Spleen (tissue), 11 donors: ENCODE results near the gene CD82. TPM values are rescaled to one million over a fixed set of nuclear protein-coding genes. Genes with fewer than 3 reads are reported as not detected.

Experiments used
- DNase-seq: peaks from one replicate; pipeline ENCODE4 v3.0.0-alpha.2; 2020
- H3K27ac ChIP-seq, 8 donors: fragments of 200-600 bp; sonication (generic) in 7 of 8; 1 replicate in 4 of 8; 2 replicates in 4 of 8; pipeline versions ENCODE4 v1.5.0 to v1.8.0; 2016 to 2021; ENCODE audit warnings: inconsistent platforms in 4 of 8, mild to moderate bottlenecking in 4 of 8, moderate library complexity in 1 of 8
- H3K27me3 ChIP-seq, 7 donors: fragments of 200-600 bp; sonication (generic) in 6 of 7; replicated peaks in 1 of 7; 1 replicate in 4 of 7; 2 replicates in 3 of 7; pipeline versions ENCODE4 v1.5.0 to v1.8.0; 2016 to 2021; ENCODE audit warnings: inconsistent platforms in 3 of 7, mild to moderate bottlenecking in 1 of 7
- H3K36me3 ChIP-seq, 6 donors: fragments of 200-600 bp; sonication (generic) in 5 of 6; 1 replicate in 4 of 6; 2 replicates in 2 of 6; pipeline versions ENCODE4 v1.5.0 to v1.8.0; 2016 to 2021; ENCODE audit warnings: inconsistent platforms in 2 of 6
- H3K4me1 ChIP-seq, 6 donors: fragments of 200-600 bp; sonication (generic) in 5 of 6; 1 replicate in 3 of 6; 2 replicates in 3 of 6; pipeline versions ENCODE4 v1.5.0 to v1.8.0; 2016 to 2021; ENCODE audit warnings: inconsistent platforms in 3 of 6
- H3K4me3 ChIP-seq, 8 donors: fragments of 200-600 bp; sonication (generic) in 7 of 8; 1 replicate in 4 of 8; 2 replicates in 4 of 8; pipeline versions ENCODE4 v1.5.0 to v1.8.0; 2016 to 2021; ENCODE audit warnings: inconsistent platforms in 4 of 8, mild to moderate bottlenecking in 4 of 8, moderate library complexity in 2 of 8
- H3K9me3 ChIP-seq, 8 donors: fragments of 200-600 bp; sonication (generic) in 7 of 8; 1 replicate in 4 of 8; 2 replicates in 4 of 8; pipeline versions ENCODE4 v1.5.0 to v1.8.0; 2016 to 2021; ENCODE audit warnings: inconsistent platforms in 4 of 8
- CTCF ChIP-seq, 11 experiments: fragments of 200-600 bp in 7 of 11; fragments of 450-650 bp in 4 of 11; sonication (generic) in 4 of 11; IDR thresholded peaks in 8 of 11; conservative IDR thresholded peaks in 3 of 11; 1 replicate in 7 of 11; 2 replicates in 4 of 11; pipeline versions ENCODE4 v1.4.0 to v1.8.0; 2016 to 2021; ENCODE audit warnings: antibody characterized with exemption in 11 of 11, inconsistent platforms in 4 of 11, mild to moderate bottlenecking in 1 of 11
- POLR2A ChIP-seq, 3 donors: fragments of 450-650 bp; IDR thresholded peaks; one replicate each; pipeline ENCODE4 v1.5.1; 2017; ENCODE audit warnings: antibody characterized with exemption in 3 of 3, mild to moderate bottlenecking in 1 of 3
- POLR2AphosphoS5 ChIP-seq, 3 donors: sonication (generic); formaldehyde crosslinking; IDR thresholded peaks; one replicate each; pipeline ENCODE4 v1.5.1; 2017; ENCODE audit warnings: antibody characterized with exemption in 3 of 3
- WGBS, 5 donors: extraction: QIAGEN DNeasy Blood & Tissue Kit in 3 of 5; methylation state at CpG; one replicate each; pipeline versions ENCODE4 v1.1.5 to v1.1.7; 2013 to 2018; 5-methylcytosine and 5-hydroxymethylcytosine counted together
- intact Hi-C: fragments of 100-400 bp; cut with DNase I; formaldehyde crosslinking; loops from one replicate; pipeline ENCODE4 v1.15.0; 2023; ENCODE audit warnings: low total_unique reads
- polyA plus RNA-seq, 3 donors: library from polyadenylated mRNA; stranded (reverse); fragments of 200-250 nt; gene quantifications; one replicate each; pipeline ENCODE4 v1.2.1, GENCODE V29; 2013
- total RNA-seq, 7 donors: library from RNA; depleted of rRNA in 3 of 7; stranded (reverse); fragments of >200 nt in 3 of 7; fragmentation: NEBNext Ultra II Directional in 4 of 7; extraction: Animal tissue kit (Norgen Biotek cat#: 25700) in 4 of 7; gene quantifications; one replicate each; pipeline versions ENCODE4 v1.1.0 to v1.2.1, GENCODE V29; 2016 to 2021
- donor health status: healthy with polysubstance abuse.
- donor health status: DM: no; HTN: no; CAD: no; lungs with moderate emphysema.
- donor health status: DM: no; HTN: no; CAD: no.
- donor health status: Bipolar disorder and iron deficiency.
- donor health status: healthy.
- donor health status: DM: no; HTN: no; CAD: no.
- donor health status: DM: yes; HTN: yes; CAD: no.

Gene CD82
- total and polyA plus RNA-seq, 10 donors = 27.8 to 174 (median 95.2) TPM

GRCh38 chr11:44537679-44538078, 27.8 kb upstream of the CD82 start:
- Histone ChIP-seq H3K27me3 (peaks cover 0 to 31% (median 0%) of the 10 kb centered on the region in 7 donors), H3K9me3 (no peaks in the 10 kb centered on the region), H3K4me1 (peaks cover 0 to 7% (median 5%) of the 10 kb centered on the region in 6 donors), H3K4me3 (no peak overlapping the region), H3K27ac (no peak overlapping the region), H3K36me3 (no peaks in the 10 kb centered on the region)
- no peak for DNase-seq
- WGBS, 5 donors = 79 to 95% (median 90%) methylated on average over 8 to 9 of the region's 9 CpGs
- intact Hi-C loops = loop anchor here (5.0 kb wide), 1 partner anchor 250 kb away; no protein-coding TSS in a partner anchor
- no peak for TF ChIP-seq POLR2AphosphoS5 (IDR thresholded peaks at IDR 0.05)
- no peak for TF ChIP-seq CTCF (IDR thresholded peaks at IDR 0.05 in 8 of 11, conservative IDR thresholded peaks at IDR 0.05 in 3 of 11)
- TF ChIP-seq POLR2A (IDR thresholded peaks at IDR 0.05) = no peak

GRCh38 chr11:44538375-44539054, 26.9 kb upstream of the CD82 start:
- H3K4me3 ChIP-seq = peak overlapping the region in 1 of 8 donors; percentile 27

GRCh38 chr11:44539971-44540370, 25.5 kb upstream of the CD82 start:
- Histone ChIP-seq H3K27me3 (peaks cover 0 to 31% (median 0%) of the 10 kb centered on the region in 7 donors), H3K4me1 (peaks cover 0 to 7% (median 5%) of the 10 kb centered on the region in 6 donors), H3K9me3 (no peaks in the 10 kb centered on the region), H3K4me3 (no peak overlapping the region), H3K36me3 (no peaks in the 10 kb centered on the region), H3K27ac (no peak overlapping the region)
- DNase-seq = no peak
- intact Hi-C loops = loop anchor here (5.0 kb wide), 1 partner anchor 253 kb away; no protein-coding TSS in a partner anchor
- TF ChIP-seq POLR2A (IDR thresholded peaks at IDR 0.05) = no peak
- no peak for TF ChIP-seq POLR2AphosphoS5 (IDR thresholded peaks at IDR 0.05)
- TF ChIP-seq CTCF (IDR thresholded peaks at IDR 0.05 in 8 of 11, conservative IDR thresholded peaks at IDR 0.05 in 3 of 11) = no peak
- 66 to 82% (median 75%) methylated on average over 7 of the region's 7 CpGs for WGBS, 5 donors

More at GRCh38 chr11:44538375-44539054, 26.9 kb upstream of the CD82 start:
- peaks cover 0 to 7% (median 5%) of the 10 kb centered on the region in 6 donors for H3K4me1 ChIP-seq
- DNase-seq = peak; percentile 93
- TF ChIP-seq CTCF (IDR thresholded peaks at IDR 0.05 in 8 of 11, conservative IDR thresholded peaks at IDR 0.05 in 3 of 11) (peak; percentile 84 to 100 (median 98)), POLR2AphosphoS5 (IDR thresholded peaks at IDR 0.05) (peak in 2 of 3 donors; percentile 15 to 36), POLR2A (IDR thresholded peaks at IDR 0.05) (no peak)
- H3K27me3 ChIP-seq = peaks cover 0 to 31% (median 0%) of the 10 kb centered on the region in 7 donors
- H3K27ac ChIP-seq = no peak overlapping the region
- 23 to 30% (median 28%) methylated on average over 20 to 21 of the region's 21 CpGs for WGBS, 5 donors
- H3K36me3 ChIP-seq = no peaks in the 10 kb centered on the region
- intact Hi-C loops = loop anchor here (5.0 kb wide), 1 partner anchor 251 kb away; no protein-coding TSS in a partner anchor
- H3K9me3 ChIP-seq = no peaks in the 10 kb centered on the region

- DNase-seq = no peak
- TF ChIP-seq POLR2AphosphoS5 (IDR thresholded peaks at IDR 0.05) (no peak), CTCF (IDR thresholded peaks at IDR 0.05 in 8 of 11, conservative IDR thresholded peaks at IDR 0.05 in 3 of 11) (no peak), POLR2A (IDR thresholded peaks at IDR 0.05) (no peak)
- H3K27me3 ChIP-seq = peaks cover 0 to 24% (median 0%) of the 10 kb centered on the region in 7 donors
- no peaks in the 10 kb centered on the region for H3K36me3 ChIP-seq
- H3K27ac ChIP-seq = no peak overlapping the region
- no peak overlapping the region for H3K4me3 ChIP-seq
- WGBS, 5 donors = 17 to 35% (median 27%) methylated on average over 2 of the region's 2 CpGs
- peaks cover 0 to 7% (median 5%) of the 10 kb centered on the region in 6 donors for H3K4me1 ChIP-seq
- intact Hi-C loops = no loop called here
- H3K9me3 ChIP-seq = peaks cover 0 to under 1% (median 0%) of the 10 kb centered on the region in 8 donors
Measured at GRCh38 chr11:44540667-44541066, 24.8 kb upstream of the CD82 start.
